Astrocyte (in vitro differentiated cells and primary cell): Measurements from ENCODE around the gene APBA2. TPM values are rescaled to one million over a fixed set of nuclear protein-coding genes. Genes with fewer than 3 reads are reported as not detected.
A peak's percentile ranks its signal among the peaks of the same experiment; 100 is the strongest.

ENCODE experiments used
- DNase-seq: peaks from one replicate; pipeline ENCODE4 v3.0.0-alpha.2; 2010; ENCODE audit warnings: low read depth
- FAIRE-seq: peaks from 2 replicates; lab custom pipeline; 2011; peaks lifted over from hg19 to GRCh38; lab: Jason Lieb, UNC
- H2AFZ ChIP-seq: 2 replicates; pipeline ENCODE4 v1.6.0; 2012; ENCODE audit warnings: low read depth, low read length, inconsistent platforms
- H3K27ac ChIP-seq: 2 replicates; pipeline ENCODE4 v1.5.1; 2011; ENCODE audit warnings: low read depth, low read length, inconsistent platforms
- H3K27me3 ChIP-seq: 2 replicates; pipeline ENCODE4 v1.6.0; 2011; ENCODE audit warnings: low read length, inconsistent platforms; ENCODE audit not compliant: insufficient read depth
- H3K36me3 ChIP-seq: 2 replicates; pipeline ENCODE4 v1.5.1; 2011; ENCODE audit warnings: low read length, inconsistent platforms; ENCODE audit not compliant: insufficient read depth
- H3K4me1 ChIP-seq: 2 replicates; pipeline ENCODE4 v1.5.1; 2011; ENCODE audit warnings: low read length, inconsistent platforms; ENCODE audit not compliant: insufficient read depth
- H3K4me2 ChIP-seq: 2 replicates; pipeline ENCODE4 v1.6.0; 2012; ENCODE audit warnings: low read length, inconsistent platforms
- H3K4me3 ChIP-seq: 2 replicates; pipeline ENCODE4 v1.5.1; 2011; ENCODE audit warnings: low read depth, mild to moderate bottlenecking, low read length, inconsistent platforms; ENCODE audit not compliant: insufficient read depth
- H3K79me2 ChIP-seq: 2 replicates; pipeline ENCODE4 v1.6.0; 2012; ENCODE audit warnings: mild to moderate bottlenecking, low read length, inconsistent platforms; ENCODE audit not compliant: insufficient read depth
- H3K9ac ChIP-seq: 2 replicates; pipeline ENCODE4 v1.6.0; 2012; ENCODE audit warnings: mild to moderate bottlenecking, low read length, inconsistent platforms
- H3K9me3 ChIP-seq: 2 replicates; pipeline ENCODE4 v1.5.1; 2012; ENCODE audit warnings: low read depth, mild to moderate bottlenecking, low read length, inconsistent platforms; ENCODE audit not compliant: insufficient read depth
- H4K20me1 ChIP-seq: 2 replicates; pipeline ENCODE4 v1.6.0; 2012; ENCODE audit warnings: low read length, inconsistent platforms; ENCODE audit not compliant: insufficient read depth
- H3K27ac Mint-ChIP-seq: one replicate; pipeline ENCODE4 v1.8.0; 2021; ENCODE audit warnings: mild to moderate bottlenecking, mixed read lengths; ENCODE audit not compliant: unreplicated experiment
- H3K27me3 Mint-ChIP-seq: one replicate; pipeline ENCODE4 v1.8.0; 2021; ENCODE audit warnings: low read depth, mixed read lengths; ENCODE audit not compliant: unreplicated experiment
- H3K36me3 Mint-ChIP-seq: one replicate; pipeline ENCODE4 v1.8.0; 2021; ENCODE audit warnings: low read depth, mixed read lengths; ENCODE audit not compliant: unreplicated experiment
- H3K4me1 Mint-ChIP-seq: one replicate; pipeline ENCODE4 v1.8.0; 2021; ENCODE audit warnings: low read depth, mixed read lengths; ENCODE audit not compliant: unreplicated experiment
- H3K4me3 Mint-ChIP-seq: one replicate; pipeline ENCODE4 v1.8.0; 2021; ENCODE audit warnings: mild to moderate bottlenecking, moderate library complexity, mixed read lengths; ENCODE audit not compliant: unreplicated experiment
- H3K9me3 Mint-ChIP-seq: one replicate; pipeline ENCODE4 v1.8.0; 2021; ENCODE audit warnings: mild to moderate bottlenecking, mixed read lengths; ENCODE audit not compliant: unreplicated experiment
- CTCF ChIP-seq: IDR thresholded peaks from 2 replicates; pipeline ENCODE4 v1.5.1; 2011; ENCODE audit warnings: low read depth, mild to moderate bottlenecking, inconsistent platforms, low read length, moderate library complexity; ENCODE audit not compliant: insufficient read depth
- EZH2 ChIP-seq: IDR thresholded peaks from 2 replicates; pipeline ENCODE4 v1.6.1; 2012; ENCODE audit warnings: mild to moderate bottlenecking, low read length, inconsistent platforms; ENCODE audit not compliant: insufficient read depth
- total RNA-seq: library from RNA; stranded (reverse); gene quantifications from 2 replicates; pipeline ENCODE4 v1.2.1, GENCODE V29; 2021

APBA2 gene
- total RNA-seq, 1 donor from 2014 or later = 15.2 TPM

DNA sequence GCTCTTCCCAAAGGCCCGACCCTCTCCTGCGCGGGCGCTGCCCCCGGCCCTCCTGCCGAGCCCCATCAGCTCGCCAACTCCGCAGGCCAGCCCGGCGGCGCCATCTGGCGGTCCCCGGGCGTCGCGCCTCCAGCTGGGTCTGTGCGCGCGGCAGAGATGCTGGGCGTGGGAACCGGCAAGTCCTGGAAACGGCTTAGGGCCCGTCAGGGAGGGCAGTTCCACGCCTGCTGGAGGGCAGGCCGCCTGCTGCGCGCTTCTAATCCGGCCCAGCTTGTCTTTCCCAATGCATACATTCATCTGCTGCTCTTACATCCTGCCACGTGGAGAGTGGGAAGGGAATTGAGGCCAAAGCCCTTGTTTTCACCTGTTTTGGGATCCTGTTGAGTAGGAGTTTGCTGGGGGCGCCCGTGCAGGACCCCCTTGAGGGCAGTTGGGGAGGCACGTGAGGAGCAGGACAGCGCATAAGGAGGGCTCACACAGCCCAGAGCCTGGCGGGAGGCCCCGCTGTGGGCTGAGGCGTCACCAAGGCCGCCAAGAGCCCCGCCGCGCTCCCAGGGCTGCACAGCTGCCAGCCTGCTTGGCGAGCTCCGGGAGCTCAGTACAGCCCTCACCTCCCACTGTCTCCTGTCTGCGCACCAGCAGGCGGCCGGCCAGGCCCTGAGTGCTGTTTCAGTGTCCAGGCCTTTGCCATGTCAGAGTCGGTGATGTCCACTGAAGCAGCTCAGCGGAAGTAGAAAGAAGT is 218.2 kb downstream of the APBA2 start:
- Histone ChIP-seq H3K4me3 (peak overlapping the region; percentile 52), H3K4me1 (peaks cover 8% of the 10 kb centered on the region), H3K9ac (peak overlapping the region; percentile 67), H3K27me3 (no peaks in the 10 kb centered on the region), H4K20me1 (no peaks in the 10 kb centered on the region), H3K9me3 (no peaks in the 10 kb centered on the region), H3K79me2 (no peaks in the 10 kb centered on the region), H3K4me2 (peak overlapping the region; percentile 84), H3K27ac (peak overlapping the region; percentile 33), H2AFZ (peak overlapping the region; percentile 80), H3K36me3 (no peaks in the 10 kb centered on the region)
- Mint-ChIP-seq H3K27ac (no peak overlapping the region), H3K27me3 (peaks cover 7% of the 10 kb centered on the region), H3K9me3 (no peaks in the 10 kb centered on the region), H3K4me3 (no peak overlapping the region), H3K36me3 (peaks cover 19% of the 10 kb centered on the region), H3K4me1 (no peaks in the 10 kb centered on the region)
- peak; percentile 64 for DNase-seq
- TF ChIP-seq CTCF = peak; percentile 57
- no peak for TF ChIP-seq EZH2
- FAIRE-seq = no peak

GRCh38 chr15:29104566-29104880 is 218.7 kb downstream of the APBA2 start:
- Histone ChIP-seq H2AFZ (no peak overlapping the region), H3K9me3 (no peaks in the 10 kb centered on the region), H3K79me2 (no peaks in the 10 kb centered on the region), H3K9ac (peak overlapping the region; percentile 12), H3K4me1 (peaks cover 8% of the 10 kb centered on the region), H3K36me3 (no peaks in the 10 kb centered on the region), H4K20me1 (no peaks in the 10 kb centered on the region), H3K27ac (no peak overlapping the region), H3K27me3 (no peaks in the 10 kb centered on the region), H3K4me2 (no peak overlapping the region), H3K4me3 (no peak overlapping the region)
- Mint-ChIP-seq H3K9me3 (no peaks in the 10 kb centered on the region), H3K4me3 (no peak overlapping the region), H3K27me3 (peaks cover 8% of the 10 kb centered on the region), H3K36me3 (peaks cover 18% of the 10 kb centered on the region), H3K27ac (no peak overlapping the region), H3K4me1 (no peaks in the 10 kb centered on the region)
- no peak for TF ChIP-seq EZH2
- no peak for TF ChIP-seq CTCF
- FAIRE-seq (no peak), DNase-seq (no peak)

- H3K9me3 ChIP-seq = no peaks in the 10 kb centered on the region
- no peak for TF ChIP-seq CTCF
- TF ChIP-seq EZH2 = no peak
- no peaks in the 10 kb centered on the region for H3K27me3 ChIP-seq
- Mint-ChIP-seq H3K9me3 (no peaks in the 10 kb centered on the region), H3K4me3 (no peak overlapping the region), H3K27ac (peak overlapping the region; percentile 23), H3K36me3 (peaks cover 18% of the 10 kb centered on the region), H3K27me3 (peaks cover 8% of the 10 kb centered on the region), H3K4me1 (no peaks in the 10 kb centered on the region)
- H2AFZ ChIP-seq = no peak overlapping the region
- FAIRE-seq = no peak
- DNase-seq = no peak
- no peak overlapping the region for H3K27ac ChIP-seq
- H4K20me1 ChIP-seq = no peaks in the 10 kb centered on the region
- H3K79me2 ChIP-seq = no peaks in the 10 kb centered on the region
- no peak overlapping the region for H3K4me3 ChIP-seq
- no peaks in the 10 kb centered on the region for H3K36me3 ChIP-seq
- H3K4me2 ChIP-seq = no peak overlapping the region
- H3K4me1 ChIP-seq = peaks cover 8% of the 10 kb centered on the region
- H3K9ac ChIP-seq = no peak overlapping the region
These were observed 219.5 kb downstream of the APBA2 start for GRCh38 chr15:29105151-29105854.
